ENCODE data around the gene PAX7. TPM values are rescaled to one million over a fixed set of nuclear protein-coding genes. Genes with fewer than 3 reads are reported as not detected.
"Not testable (repeated sequence)": the region's sequence is repeated elsewhere in the genome, so short reads cannot be mapped to it uniquely, and the experiment has no call there.

The PAX7 gene
- total RNA-seq, 1 donor from 2014 or later: not detected

DNA sequence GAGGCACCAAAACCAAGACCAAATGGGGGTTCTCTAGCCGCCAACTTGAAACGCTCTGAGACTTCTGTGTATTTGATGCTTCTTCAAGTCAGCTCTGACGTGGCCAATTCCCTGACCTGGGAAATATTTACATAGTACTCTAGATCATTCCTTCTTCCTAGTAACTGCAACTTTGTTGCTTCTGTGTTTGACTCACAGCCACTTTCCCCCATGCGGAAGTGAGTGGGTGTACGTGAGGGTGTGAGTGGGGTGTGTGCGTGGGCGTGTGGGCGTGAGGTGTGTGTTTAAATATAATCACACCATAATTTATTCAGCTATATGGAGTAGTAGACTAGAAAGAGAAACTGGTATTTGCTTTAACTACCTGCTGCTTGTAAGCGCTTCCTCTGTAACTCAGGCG, 117.8 kb downstream of the PAX7 start:
- ATAC-seq (no peak), DNase-seq (ENCODE audit: low spot score) (no peak)

DNA sequence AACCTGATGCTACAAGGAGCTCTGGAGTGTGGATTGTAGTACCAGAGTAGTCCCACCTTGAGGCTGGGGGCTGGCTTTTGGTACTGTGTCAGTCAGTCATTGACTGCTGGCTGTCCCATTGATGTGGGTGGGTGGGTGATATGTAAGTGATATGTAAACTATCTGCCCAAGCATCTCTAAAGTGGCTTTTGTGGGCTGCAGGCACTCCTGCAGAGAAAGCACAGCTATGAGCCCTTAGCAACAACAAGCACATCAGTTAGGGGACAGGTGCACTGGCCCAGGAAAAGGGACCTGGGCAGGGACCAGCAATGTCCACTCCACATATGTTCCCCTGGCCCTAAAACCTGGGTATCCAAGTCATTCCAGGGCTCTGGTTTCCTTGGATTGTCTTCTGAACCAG, 118.9 kb downstream of the PAX7 start:
- no peak for ATAC-seq
- DNase-seq (ENCODE audit: low spot score): no peak

DNA sequence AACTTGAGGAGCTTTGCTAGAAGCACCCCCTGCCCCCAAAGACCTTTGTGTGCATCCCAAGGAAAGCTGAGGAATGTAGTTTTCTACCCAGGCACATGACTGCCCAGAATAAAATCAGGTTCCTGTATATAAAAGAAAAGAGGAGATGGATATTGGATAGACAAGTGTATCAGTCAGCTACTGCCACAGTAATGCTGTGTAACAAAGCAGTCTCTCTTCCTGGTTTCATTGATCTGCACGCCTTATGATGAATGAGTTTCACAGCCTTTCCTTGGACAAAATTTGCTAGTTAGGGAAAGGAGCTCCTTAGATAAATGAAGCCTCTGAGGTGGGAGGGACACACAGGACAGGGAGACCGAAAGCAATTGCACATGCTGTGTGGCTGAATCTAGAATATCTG, 120.0 kb downstream of the PAX7 start:
- ATAC-seq (no peak), DNase-seq (ENCODE audit: low spot score) (no peak)

DNA sequence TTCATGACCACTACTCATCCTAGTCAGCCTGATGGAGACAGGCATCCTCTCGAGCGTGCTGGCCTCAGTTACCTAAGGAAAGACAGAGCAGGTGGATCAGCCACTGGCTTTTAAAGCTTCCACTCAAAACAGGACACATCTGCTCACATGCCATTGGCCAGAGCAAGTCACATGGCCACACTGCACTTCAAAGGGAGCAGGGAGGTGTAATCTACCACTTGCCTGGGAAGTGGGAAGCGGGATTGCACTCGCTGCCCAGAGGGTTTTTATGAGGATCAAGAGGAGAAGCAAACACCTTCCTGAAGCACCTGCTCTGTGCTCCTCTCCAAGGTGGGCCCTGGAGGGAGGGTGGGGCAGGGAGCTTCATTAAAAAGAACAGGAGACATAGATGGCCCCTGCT, 120.8 kb downstream of the PAX7 start:
- ATAC-seq (no peak), DNase-seq (ENCODE audit: low spot score) (no peak)

DNA sequence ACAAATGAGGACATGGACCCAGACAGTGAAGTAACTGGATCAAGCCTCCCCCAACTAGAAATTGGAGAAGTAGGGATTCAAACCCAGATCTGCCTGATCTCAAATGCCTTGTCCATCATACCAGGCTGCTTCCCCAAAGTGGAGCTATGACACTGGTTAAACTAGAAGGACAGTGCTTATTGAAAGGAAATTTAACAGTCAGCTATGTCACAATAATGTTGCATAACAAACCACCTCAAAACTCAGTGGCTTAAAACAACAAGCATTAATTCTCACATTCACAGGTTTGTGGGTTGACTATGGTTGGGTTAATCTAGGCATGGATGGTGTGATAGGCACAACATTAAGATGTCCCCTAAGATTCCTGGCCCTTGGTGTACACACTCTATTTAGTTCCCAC, 121.8 kb downstream of the PAX7 start:
- ATAC-seq (no peak), DNase-seq (ENCODE audit: low spot score) (no peak)

DNA sequence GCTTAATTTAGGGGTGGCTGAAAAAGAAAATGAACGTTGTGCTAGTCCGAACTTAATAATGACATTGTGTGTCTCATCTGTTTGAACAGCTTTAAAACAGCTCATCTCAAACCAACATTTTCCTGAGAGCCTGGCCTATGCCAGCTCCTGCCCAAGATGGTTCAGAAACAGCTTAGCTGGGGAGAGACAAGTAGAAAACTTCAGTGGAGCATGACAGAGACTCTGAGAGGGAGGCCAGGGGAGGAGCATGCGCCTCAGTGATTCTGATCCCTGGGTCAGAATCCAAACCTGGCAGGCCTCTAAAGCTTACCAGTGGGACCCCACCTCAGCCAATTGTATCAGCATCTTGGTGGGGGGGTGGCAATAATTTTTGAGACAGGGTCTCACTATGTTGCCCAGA, 129.5 kb downstream of the PAX7 start:
- DNase-seq (ENCODE audit: low spot score) (no peak), ATAC-seq (no peak)

DNA sequence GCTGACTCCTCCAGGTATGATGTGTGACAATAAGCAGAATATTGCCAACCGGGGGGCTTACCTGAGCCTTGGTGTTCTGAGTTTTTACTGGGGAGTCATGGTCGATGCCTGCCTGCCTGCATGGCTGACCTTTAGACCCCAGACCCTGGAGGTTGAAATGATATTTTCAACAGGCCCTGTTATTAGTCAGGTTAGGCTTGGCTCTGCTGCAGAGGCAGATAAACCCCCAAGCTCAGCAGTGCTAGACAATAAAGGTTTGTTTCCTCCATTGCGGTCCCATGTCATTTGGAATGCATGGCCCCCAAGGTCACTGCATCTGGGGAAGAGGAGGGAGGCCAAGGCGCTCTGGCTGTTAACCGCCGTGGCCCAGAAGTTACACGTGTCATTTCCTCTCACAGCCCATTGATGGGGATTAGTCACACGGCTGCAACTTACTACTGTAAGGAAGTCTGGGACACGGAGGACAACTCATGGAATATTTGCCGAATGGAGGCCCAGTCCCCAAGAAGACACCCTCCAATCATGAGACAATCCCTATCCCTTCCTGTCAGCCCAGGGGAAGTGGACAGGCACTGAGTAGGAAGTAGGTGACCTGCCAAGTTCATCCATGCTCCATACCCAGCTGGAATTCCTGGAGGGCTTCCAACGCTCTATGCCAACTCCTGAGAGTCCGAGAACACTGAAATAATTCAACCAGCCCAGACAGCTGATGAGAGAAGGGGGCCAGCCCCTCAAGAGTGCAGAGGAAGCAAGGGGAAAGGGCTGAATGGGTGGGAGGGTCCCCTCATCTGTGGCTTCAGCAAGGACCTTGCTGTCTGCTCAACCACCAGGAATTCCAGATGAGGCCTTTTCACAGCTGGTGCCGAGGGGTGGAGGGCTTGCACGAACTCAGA, 131.5 kb downstream of the PAX7 start:
- no peak for DNase-seq (ENCODE audit: low spot score)
- no peak for ATAC-seq

DNA sequence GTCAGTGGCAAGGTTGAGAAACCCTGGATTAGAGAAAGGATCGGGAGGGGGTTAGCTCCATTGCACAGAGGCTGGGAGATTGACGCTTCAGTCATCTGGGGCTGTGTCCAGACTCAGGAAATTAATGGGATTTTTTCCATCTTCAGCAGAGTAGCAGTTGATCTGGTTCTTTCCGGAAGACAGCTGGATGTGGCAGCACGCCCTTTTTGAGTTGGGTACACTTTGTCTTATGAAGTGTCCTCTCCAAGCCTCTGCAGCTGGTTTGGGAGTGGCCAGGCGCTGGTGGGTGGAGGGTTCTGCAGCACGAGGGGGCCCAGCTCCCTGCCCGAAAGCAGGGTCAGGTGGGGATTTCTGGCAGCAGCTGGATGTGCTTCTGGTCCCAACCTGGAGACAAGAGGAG, 133.7 kb downstream of the PAX7 start:
- no peak for DNase-seq (ENCODE audit: low spot score)
- ATAC-seq: no peak

DNA sequence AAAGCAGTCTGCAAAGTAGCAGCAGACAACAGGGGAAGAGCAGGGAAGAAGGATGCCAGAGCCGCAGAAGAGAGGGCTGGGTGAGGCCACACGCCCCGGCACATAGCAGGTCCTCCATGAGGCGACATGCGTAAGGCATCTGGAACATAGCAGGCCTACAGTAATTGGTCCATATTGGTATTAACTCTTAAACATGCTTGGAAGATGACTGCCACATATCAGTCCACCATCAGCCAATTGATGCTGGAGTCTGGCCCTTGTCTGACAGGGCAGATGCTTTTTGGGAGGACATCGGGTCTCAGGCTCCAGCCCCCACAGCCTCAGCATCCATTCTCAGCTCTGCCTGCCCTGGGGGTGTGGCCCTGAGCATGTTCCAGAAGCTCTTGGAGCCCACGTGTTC, 135.1 kb downstream of the PAX7 start:
- DNase-seq (ENCODE audit: low spot score) (no peak), ATAC-seq (no peak)

DNA sequence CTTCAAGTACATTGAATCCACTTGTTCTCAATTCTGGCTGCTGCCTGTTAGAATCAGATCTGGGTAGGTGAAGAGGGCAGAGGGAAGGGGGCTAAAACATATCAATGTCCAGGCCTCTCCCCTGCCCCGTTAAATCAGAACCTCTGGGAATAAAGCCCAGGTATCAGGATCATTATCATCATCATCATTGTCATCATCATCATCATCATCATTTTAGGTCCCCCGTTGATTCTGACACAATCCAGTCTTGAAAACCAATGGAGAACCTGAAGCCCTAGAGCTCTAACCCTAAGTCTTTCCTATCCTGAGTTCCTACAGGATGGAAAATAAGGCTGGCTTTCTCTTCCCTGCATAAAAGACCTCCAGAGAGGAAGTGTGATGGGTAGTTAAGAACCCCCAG, 135.7 kb downstream of the PAX7 start:
- DNase-seq (ENCODE audit: low spot score): no peak
- no peak for ATAC-seq

DNA sequence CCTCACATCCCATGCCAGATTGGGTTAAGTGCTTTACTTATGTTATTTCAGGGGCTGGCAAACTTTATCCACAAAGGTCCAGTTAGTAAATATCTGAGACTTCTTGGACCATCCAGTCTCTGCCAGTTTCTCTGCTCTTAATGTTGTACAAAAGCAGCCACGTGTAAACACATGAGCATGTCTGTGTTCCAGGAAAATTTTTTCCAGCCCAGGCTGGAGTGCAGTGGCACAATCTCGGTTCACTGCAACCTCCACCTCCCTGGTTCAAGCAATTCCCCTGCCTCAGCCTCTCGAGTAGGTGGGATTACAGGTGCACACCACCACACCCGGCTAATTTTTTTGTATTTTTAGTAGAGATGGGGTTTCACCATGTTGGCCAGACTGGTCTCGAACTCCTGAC, 136.9 kb downstream of the PAX7 start:
- not testable (repeated sequence) for ATAC-seq

DNA sequence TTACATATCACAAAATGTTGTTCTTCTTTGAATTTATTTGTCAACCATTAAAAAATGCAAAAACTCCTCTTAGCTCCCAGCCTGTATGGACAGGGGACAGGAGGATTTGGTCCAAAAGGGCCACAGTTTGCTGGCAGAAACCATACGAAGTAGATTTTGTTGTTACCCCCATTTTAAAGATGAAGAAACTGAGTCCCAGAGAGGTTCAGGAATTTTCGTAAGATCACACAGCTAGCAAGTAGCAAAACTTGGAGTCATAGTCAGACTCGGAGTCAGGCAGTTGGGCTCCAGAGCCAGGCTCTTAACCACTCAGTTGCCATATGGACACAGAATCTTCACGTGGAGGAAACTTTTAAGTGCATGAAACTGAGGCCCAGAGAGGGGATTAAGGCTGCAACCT, 137.4 kb downstream of the PAX7 start:
- DNase-seq (ENCODE audit: low spot score): no peak
- ATAC-seq: no peak

More for the DNA sequence above, 136.9 kb downstream of the PAX7 start:
- DNase-seq (ENCODE audit: low spot score): not testable (repeated sequence)

DNA sequence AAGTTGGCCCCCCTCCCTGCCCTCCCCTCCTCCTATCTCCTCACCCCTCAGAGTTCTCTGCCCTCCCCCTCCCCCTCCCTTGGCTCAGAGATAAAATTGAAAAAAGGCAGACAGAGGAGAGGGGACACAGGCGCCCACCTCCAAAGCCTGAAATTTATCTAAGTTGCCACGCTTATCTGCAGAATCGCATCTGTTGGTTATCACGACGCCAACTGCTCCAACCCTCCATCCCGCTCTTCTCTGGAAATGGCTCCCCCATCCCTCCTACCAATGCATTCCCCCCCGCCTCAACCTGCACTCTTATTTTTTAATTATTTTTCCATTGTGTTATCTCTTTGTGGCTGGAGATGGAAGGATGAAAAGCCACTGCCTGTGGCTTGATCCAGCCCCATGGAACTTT, 138.5 kb downstream of the PAX7 start:
- ATAC-seq (no peak), DNase-seq (ENCODE audit: low spot score) (no peak)

DNA sequence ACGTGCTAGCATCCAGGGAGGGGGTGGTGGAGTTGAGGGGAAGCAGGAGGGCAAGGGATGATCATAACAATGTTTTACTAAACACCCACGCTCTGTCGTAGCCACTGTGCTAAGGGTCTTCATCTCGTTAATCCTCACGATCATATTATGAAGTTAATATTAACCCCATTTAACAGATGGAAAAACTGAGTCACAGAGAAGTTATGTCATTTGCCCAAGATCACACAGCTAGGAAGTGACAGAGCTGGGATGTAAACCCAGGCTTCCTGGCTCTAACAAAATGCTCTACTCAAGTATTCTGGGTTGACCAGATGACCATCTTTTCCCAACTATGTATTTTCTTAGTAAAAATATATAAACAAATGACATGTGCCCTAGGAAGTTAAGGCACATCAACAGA, 140.2 kb downstream of the PAX7 start:
- ATAC-seq (no peak), DNase-seq (ENCODE audit: low spot score) (no peak)

DNA sequence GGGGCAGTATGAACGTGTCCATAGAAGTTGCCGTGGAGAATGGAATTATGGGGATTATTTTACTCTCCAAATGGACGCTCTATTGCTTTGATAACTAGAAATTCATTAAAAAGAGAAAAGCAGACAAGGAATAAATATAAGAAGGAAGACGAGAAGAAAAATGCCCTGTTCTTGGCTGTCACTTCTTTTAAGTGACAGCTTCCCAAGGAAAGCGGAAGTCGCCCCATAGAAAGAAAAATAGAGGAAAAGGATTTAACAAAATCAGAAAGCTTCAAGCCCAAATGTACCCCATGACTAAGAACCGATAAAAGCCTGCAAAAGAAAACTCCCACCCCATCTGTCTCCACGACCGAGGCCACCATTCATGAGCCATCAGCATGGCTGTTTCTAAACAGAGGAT, 143.1 kb downstream of the PAX7 start:
- no peak for DNase-seq (ENCODE audit: low spot score)
- no peak for ATAC-seq

DNA sequence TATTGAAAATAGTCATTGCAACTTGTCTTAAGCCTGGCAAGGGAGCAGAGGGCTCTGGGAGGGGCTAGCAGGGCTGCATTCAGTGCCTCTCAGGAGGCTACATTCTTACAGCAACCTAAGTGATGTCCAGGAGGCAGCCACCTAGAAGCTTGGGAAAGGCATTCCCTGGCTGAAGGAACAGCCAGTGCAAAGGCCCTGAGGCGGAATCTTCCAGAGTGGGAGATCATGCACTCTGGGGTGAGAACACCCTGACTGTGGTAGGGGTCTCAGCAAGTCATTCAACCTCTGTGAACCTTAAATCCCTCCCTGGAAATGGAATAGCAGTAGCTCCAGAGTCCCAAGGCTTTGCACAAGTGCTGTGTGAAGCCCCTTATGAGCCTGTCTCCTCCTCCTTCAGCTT, 144.7 kb downstream of the PAX7 start:
- ATAC-seq: no peak
- no peak for DNase-seq (ENCODE audit: low spot score)

DNA sequence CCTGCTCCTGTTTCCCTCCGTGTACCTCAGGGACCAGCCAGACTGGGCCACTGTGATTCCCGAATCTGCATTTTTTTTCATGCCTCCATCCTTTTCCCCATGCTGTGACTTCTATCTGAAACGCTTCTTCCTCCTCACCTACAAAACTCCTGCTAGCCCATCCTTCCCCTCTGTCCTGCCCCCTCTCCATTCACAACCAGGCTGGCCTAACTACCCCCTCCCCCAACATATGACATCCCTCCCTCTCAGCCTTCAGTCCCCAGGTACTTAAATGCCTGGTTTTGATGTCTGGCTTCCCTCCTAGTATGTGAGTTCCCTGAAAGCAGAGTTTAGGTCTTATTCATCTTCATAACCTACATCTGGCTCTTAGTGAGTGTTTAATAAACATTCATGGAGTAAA, 146.1 kb downstream of the PAX7 start:
- no peak for ATAC-seq
- DNase-seq (ENCODE audit: low spot score): no peak

DNA sequence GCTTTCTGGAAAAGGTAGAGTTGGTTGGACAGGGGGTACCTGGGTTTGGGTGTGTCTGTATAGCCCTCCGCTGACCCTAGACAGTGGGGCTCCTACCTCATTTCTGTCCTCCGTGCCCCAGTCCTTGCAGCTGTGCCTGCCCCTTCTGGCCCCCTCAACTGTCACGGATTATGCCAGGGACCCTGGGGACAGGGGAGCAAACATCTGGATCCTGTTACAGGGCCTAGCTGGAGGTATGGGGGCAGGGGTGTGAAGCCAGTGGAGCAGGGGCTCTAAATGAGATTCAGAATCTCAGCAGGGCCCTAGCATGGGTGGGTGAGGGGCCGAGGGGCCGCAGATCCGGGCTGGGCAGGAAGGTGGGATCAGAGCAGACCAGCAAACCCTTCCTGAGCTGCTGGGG, 147.8 kb downstream of the PAX7 start:
- ATAC-seq: no peak
- DNase-seq (ENCODE audit: low spot score): no peak

DNA sequence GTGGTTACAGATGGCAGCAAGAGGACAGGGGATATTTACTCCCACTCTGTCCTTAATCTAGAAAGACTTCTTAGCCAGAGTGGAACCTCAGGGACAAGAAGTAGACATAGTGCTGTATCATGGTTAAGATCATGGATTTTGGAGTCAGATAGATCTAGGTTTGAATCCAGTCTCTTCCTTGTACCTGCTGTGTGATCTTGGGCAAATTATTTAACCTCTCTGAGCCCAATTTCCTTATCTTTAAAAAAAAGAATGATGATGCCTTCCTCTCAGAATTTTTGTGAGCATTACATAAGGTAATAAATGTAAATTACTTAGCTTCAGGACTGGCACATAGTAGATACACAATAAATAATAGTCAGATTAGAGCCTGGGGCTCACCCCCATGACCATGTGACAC, 150.4 kb downstream of the PAX7 start:
- no peak for DNase-seq (ENCODE audit: low spot score)
- no peak for ATAC-seq

DNA sequence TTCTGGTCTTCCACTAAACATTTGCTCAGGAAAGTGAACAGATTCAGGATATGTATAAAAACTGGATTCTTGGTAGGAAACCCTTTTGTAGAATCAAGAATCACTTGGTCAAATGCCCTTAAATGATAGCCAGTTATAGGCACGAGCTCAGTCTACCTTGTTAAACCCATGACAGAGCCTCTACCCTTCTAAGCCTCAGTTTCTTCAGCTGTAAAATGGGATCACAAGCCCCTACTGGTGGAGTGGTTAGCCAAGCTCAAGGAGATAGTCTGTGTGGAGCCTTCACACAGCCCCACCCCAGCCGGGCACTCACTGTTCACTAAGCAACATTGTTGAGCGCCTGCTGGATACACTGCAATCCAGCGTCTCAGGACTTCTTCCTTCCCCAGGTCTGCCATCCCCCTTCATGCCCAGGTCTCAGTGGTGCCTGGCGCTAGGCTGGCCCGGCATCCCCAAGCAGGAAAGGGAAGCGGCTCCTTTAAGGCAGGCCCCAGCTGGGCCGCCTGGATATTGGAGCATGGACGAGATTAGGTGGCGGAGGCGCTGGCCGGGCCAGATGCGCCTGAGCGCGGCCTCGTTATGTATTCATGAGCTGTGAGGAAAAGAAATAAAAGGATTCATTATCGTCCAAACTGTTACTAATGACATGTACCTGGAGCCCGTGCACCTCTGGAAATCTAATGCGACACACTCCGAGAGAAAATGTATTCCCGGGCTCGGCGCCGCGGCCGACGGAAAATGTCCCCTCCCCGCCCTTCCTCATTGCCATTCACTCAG, 153.2 kb downstream of the PAX7 start:
- DNase-seq (ENCODE audit: low spot score) (no peak), ATAC-seq (no peak)

DNA sequence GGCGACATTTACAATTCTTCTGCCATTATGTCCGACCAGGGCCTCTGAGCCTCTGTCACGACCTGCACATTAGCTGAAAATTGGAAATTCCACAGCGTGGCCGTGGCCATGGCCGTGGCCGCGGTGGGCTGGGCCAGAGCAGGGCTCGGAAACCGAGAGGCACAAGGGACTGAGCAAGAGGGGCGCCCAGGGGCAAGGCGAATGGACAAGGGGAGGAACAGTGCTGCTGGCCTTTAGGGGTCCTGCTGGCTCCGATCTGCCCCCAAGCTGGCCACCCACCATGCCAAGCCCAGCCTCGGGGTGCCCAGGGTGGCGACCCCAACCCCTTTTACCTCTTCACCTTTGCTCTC, 153.8 kb downstream of the PAX7 start:
- DNase-seq (ENCODE audit: low spot score) (no peak), ATAC-seq (no peak)

DNA sequence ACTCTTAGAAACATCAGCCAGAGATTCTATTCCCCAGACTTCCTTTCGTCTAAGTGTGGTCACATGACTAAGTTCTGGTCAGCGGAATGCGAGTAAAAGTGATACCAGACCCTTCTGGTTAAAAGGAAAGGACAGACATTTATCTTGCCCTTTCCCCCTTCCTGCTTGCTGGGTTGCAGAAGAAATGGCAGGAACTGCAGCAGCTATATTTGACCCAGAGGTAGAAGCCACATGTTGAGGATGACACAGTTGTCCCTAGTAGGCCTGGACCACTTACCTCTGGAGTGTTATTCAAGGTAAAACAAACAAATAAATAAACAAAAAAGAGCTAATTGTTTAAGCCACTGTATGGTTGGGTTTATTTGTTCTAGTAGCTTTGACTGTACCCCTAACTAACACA, 155.5 kb downstream of the PAX7 start:
- no peak for ATAC-seq

More for the DNA sequence above, 155.5 kb downstream of the PAX7 start:
- no peak for DNase-seq (ENCODE audit: low spot score)

All from left lobe of liver (tissue), 2 donors.